GM19452 (cell line): Measurements from ENCODE around the gene KANSL1.

Experiments used
- ATAC-seq: cut with Tn5 transposase; IDR thresholded peaks from one replicate; pipeline ENCODE4 v1.9.1; 2021; ENCODE audit not compliant: unreplicated experiment

The KANSL1 gene

DNA sequence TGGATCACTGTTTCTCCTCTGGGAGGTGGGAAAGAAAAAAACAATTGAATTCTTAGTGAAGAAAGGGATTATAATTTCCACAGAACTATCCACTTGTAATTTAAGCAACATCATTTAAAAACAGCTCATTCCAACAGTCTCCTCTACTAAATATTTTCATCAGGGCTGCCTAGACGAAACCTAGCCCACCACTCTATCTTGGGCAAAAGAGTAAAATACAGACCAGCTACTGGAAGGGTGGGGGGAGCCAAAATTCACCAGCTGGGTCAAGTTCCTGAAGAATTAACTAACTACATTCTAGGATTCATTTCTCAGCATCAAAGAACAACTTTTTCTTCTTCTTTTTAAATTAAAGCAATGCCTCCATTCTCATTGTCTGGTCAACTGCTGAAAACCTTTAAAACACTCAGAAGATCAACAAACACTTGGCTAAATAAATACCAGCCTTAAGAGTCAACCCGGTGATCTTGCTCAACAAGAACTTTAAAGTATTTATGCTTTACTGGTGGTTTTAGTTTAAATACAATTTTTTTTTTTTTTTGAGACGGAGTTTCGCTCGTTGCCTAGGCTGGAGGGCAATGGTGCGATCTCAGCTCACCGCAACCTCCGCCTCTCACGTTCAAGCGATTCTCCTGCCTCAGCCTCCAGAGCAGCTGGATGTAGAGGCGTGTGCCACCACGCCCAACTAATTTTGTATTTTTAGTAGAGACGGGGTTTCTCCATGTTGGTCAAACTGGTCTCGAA lies 25.2 kb downstream of the KANSL1 start:
- ATAC-seq, result no peak

- ATAC-seq, result no peak
Measured at GRCh38 chr17:46167267-46167666, 26.0 kb downstream of the KANSL1 start.

DNA sequence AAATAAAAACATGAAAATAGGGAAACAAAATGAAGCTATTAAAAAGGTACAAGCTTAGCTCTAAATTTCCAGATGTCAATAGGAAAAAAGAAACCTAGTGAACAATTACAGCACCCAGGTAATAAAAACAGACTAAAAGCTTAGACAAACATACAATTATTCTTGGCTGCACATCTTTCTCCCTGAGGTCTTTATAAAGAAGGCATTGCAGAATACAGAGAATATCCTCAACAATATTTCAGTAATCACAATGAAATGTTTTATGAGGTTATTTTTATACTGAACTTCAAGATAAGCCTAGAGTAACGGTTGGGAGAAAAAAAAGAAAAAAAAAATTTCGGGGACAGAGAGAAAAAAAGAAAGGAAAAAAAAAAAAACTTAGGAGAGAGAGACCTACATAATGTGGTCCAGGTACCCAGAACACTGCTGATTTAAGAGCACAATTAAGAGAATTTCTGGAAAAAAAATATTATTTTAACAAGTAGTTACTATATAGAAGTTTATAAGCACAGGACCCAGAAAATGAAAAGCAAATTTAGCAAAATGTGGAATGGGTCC lies 26.5 kb downstream of the KANSL1 start:
- ATAC-seq, result no peak

GRCh38 chr17:46163929-46164594 lies 29.2 kb downstream of the KANSL1 start:
- ATAC-seq, result no peak

GRCh38 chr17:46163316-46163715 lies 29.9 kb downstream of the KANSL1 start:
- no peak for ATAC-seq

DNA sequence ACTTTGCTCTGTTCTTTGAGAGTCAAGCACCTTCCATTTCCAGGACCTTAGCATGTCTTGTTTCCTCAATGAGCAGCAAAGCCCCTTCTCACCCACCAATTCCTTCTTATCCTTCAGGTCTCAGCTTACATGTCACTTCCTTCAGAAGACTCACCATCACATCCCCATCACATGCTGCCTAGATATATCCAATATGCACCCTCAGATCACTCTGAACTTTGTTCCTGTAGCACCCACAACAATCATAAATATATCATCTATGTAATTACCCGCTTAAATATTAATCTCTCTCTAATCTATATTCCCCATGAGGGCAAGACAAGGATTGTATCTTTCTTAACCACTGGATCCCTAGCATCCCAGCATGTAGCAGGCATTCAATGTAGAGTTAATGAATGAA lies 30.4 kb downstream of the KANSL1 start:
- ATAC-seq, result no peak

GRCh38 chr17:46160169-46160568 lies 33.1 kb downstream of the KANSL1 start:
- ATAC-seq, result no peak

GRCh38 chr17:46159686-46160085 lies 33.5 kb downstream of the KANSL1 start:
- no peak for ATAC-seq

- no peak for ATAC-seq
Measured at GRCh38 chr17:46158323-46159296, 34.6 kb downstream of the KANSL1 start.

- no peak for ATAC-seq
Measured at GRCh38 chr17:46157443-46158062, 35.7 kb downstream of the KANSL1 start.

DNA sequence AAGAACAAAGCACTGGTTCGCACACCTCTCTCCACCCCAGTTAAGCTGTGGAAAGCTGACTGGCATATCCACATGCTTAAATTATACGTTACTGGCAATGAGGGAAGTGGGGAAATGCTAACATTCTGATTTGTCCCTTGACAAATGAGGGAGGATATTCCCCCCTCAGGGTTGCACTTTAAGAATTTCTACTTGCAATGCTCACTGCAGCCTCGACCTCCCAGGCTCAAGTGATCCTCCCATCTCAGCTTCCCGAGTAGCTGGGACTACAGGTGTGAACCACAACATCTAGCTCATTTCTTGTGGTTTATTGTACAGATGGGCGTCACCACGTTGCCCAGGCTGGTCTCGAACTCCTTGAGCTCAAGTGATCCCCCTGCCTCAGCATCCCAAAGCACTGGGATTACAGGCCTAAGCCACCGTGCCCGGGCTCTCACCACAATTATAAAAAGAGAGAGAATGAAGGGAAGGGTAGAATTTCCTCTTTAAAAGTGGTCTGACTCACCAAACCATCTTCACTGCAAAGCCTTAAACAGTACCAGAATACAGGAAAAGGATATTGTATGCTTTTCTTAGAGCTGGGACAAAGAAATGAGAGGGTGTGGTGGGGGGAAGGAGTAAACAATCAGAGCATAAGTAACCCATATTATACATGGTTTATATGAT lies 38.9 kb downstream of the KANSL1 start:
- no peak for ATAC-seq

- no peak for ATAC-seq
Measured at GRCh38 chr17:46152423-46152822, 40.8 kb downstream of the KANSL1 start.

DNA sequence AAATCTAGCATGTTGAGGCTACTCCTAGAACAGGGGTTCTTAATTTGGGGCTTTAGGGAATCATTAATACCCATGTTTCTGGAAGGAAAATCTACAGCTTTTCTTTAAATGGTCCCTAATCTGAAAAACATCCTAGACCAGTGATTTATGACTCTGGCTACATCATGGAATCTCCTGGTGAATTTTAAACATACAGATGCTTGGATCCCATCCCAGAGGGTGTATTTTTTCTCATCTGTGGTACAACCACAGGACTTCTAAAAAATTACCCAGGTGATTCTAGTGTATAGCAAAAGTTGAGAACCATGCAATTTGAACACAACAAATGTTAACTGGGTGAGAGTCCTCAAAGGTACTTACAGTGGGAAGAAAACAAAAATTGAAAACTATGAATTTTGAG lies 41.5 kb downstream of the KANSL1 start:
- no peak for ATAC-seq

- ATAC-seq, result no peak
Measured at GRCh38 chr17:46150216-46150963, 42.8 kb downstream of the KANSL1 start.

GRCh38 chr17:46148247-46148646 lies 45.0 kb downstream of the KANSL1 start:
- ATAC-seq, result no peak

- ATAC-seq, result no peak
Measured at GRCh38 chr17:46147296-46147695, 45.9 kb downstream of the KANSL1 start.

DNA sequence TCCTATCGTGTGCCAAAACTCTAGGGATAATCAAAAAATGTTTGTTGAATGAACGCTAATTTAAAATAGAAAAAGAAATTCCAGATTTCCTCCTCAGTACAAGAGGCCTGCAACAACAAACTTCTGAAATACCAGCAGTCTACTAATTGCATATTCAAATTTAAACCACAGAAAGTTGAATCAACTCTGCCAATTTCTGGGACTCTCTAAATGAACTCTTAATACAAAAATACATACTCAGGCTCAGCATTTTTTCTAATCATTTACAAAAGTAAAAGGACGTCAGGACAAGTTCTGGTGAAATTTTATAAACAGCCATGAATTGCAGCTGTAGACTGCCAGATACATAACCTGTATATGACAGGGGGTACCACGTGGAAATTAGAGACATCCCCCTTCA lies 49.0 kb downstream of the KANSL1 start:
- no peak for ATAC-seq

DNA sequence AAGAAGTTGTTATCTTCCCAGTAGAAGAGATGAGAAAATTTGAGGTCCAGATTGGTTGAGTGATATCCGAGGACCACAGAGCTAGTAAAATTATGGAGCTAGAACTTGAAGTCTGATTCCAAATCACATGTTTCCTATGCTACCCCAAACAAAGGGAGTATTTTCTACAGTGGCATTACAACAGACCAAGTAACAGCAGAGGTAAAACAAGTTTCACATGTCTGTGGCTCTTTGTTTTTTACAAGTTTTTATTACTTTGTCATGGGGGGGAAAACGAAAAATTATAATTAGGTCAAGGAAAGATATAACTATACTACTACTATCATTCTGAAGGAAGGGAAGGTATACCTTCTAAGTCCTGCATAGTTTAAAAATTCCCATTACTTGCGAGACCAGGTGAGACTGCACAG lies 49.4 kb downstream of the KANSL1 start:
- ATAC-seq, result no peak

- no peak for ATAC-seq
Measured at GRCh38 chr17:46141645-46142044, 51.6 kb downstream of the KANSL1 start.
